ENCODE measurements around the gene SPATA31C1.

Gene SPATA31C1

DNA sequence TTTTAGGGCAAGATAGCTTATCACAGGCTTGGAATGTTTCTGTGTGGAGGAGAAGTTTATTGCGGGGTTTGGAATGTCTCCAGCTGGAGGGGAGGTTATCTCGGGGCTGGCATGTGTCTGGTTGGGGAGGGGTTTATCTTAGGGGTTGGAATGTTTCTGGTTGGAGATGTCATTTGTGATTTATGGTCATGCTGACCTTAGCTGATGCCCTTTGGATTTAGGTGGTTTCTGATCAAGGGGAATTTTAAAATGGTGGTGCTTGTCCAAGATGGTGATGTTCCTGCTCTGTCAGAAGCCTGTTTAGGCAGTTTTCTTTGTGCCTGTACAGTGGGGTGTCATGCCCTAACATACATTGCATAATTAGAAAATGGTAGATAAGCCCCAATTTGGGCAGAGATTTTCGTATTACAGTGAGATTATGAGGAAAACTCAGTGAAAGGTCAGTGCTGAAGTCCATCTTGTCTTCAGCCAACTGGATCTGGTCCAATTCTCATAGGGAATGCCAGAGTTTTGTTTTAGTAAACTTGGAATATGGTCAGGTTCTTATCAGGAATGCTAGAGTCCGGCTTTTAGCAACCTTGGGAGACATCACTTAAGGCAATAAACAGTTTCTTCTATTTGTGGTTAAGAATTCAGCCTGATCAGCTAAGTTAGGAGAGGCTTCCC is 42.3 kb downstream of the SPATA31C1 start:
- H3K27me3 ChIP-seq (ENCODE audit: insufficient read depth, poor library complexity, severe bottlenecking) = peaks cover 5% of the 10 kb centered on the region

GRCh38 chr9:87963770-87964169 is 46.0 kb downstream of the SPATA31C1 start:
- TF ChIP-seq POLR2AphosphoS5 (IDR thresholded peaks at IDR 0.05; ENCODE audit: low read depth) = no peak
- TF ChIP-seq, protein P1, sequence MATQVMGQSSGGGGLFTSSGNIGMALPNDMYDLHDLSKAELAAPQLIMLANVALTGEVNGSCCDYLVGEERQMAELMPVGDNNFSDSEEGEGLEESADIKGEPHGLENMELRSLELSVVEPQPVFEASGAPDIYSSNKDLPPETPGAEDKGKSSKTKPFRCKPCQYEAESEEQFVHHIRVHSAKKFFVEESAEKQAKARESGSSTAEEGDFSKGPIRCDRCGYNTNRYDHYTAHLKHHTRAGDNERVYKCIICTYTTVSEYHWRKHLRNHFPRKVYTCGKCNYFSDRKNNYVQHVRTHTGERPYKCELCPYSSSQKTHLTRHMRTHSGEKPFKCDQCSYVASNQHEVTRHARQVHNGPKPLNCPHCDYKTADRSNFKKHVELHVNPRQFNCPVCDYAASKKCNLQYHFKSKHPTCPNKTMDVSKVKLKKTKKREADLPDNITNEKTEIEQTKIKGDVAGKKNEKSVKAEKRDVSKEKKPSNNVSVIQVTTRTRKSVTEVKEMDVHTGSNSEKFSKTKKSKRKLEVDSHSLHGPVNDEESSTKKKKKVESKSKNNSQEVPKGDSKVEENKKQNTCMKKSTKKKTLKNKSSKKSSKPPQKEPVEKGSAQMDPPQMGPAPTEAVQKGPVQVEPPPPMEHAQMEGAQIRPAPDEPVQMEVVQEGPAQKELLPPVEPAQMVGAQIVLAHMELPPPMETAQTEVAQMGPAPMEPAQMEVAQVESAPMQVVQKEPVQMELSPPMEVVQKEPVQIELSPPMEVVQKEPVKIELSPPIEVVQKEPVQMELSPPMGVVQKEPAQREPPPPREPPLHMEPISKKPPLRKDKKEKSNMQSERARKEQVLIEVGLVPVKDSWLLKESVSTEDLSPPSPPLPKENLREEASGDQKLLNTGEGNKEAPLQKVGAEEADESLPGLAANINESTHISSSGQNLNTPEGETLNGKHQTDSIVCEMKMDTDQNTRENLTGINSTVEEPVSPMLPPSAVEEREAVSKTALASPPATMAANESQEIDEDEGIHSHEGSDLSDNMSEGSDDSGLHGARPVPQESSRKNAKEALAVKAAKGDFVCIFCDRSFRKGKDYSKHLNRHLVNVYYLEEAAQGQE (IDR thresholded peaks at IDR 0.05; ENCODE audit: insufficient replicate concordance, low read depth) = no peak
- no peak for TF ChIP-seq SPI1 (IDR thresholded peaks at IDR 0.05; ENCODE audit: borderline replicate concordance, low read depth)
- no peak overlapping the region for H3K4me3 ChIP-seq (replicated peaks; ENCODE audit: insufficient read depth, low read length)
- H3K27ac ChIP-seq (replicated peaks) = no peak overlapping the region
- no peak for DNase-seq (ENCODE audit: low read depth in 1 of 2, low spot score in 1 of 2)
- H3K27me3 ChIP-seq (ENCODE audit: insufficient read depth, poor library complexity, severe bottlenecking) = no peaks in the 10 kb centered on the region

More for the DNA sequence above, 42.3 kb downstream of the SPATA31C1 start:
- no peak overlapping the region for H3K27ac ChIP-seq (replicated peaks)
- TF ChIP-seq SPI1 (IDR thresholded peaks at IDR 0.05; ENCODE audit: borderline replicate concordance, low read depth) = no peak
- no peak for TF ChIP-seq GABPA (IDR thresholded peaks at IDR 0.05; ENCODE audit: low read depth)
- TF ChIP-seq, protein P2, sequence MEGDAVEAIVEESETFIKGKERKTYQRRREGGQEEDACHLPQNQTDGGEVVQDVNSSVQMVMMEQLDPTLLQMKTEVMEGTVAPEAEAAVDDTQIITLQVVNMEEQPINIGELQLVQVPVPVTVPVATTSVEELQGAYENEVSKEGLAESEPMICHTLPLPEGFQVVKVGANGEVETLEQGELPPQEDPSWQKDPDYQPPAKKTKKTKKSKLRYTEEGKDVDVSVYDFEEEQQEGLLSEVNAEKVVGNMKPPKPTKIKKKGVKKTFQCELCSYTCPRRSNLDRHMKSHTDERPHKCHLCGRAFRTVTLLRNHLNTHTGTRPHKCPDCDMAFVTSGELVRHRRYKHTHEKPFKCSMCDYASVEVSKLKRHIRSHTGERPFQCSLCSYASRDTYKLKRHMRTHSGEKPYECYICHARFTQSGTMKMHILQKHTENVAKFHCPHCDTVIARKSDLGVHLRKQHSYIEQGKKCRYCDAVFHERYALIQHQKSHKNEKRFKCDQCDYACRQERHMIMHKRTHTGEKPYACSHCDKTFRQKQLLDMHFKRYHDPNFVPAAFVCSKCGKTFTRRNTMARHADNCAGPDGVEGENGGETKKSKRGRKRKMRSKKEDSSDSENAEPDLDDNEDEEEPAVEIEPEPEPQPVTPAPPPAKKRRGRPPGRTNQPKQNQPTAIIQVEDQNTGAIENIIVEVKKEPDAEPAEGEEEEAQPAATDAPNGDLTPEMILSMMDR (IDR thresholded peaks at IDR 0.05; ENCODE audit: insufficient read depth, low read length) = no peak
- no peak for TF ChIP-seq POLR2AphosphoS5 (IDR thresholded peaks at IDR 0.05; ENCODE audit: low read depth)
- TF ChIP-seq, protein P1 (IDR thresholded peaks at IDR 0.05; ENCODE audit: insufficient replicate concordance, low read depth) = no peak
- no peak for DNase-seq (ENCODE audit: low read depth in 1 of 2, low spot score in 1 of 2)
- H3K4me3 ChIP-seq (replicated peaks; ENCODE audit: insufficient read depth, low read length) = no peak overlapping the region

DNA sequence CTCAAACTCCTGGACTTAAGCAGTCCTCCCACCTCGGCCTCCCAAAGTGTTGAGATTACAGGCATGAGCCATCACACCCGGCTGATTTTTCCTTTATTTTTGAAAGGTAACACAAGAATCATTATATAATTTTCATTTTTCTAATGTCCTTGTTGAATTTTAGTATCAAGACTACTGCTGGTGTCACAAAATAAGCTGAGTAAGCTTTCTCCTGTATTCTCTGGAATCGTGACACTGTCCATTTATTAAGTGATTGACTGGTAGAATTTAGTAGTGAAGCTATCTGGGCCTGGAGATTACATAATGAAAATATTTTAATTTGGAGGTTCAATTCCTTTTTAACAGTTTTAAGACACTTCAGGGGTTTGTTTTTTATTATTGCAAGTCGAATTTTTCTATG is 47.1 kb downstream of the SPATA31C1 start:
- DNase-seq (ENCODE audit: low read depth in 1 of 2, low spot score in 1 of 2) = no peak
- Histone ChIP-seq H3K4me3 (replicated peaks; ENCODE audit: insufficient read depth, low read length) (no peak overlapping the region), H3K27ac (replicated peaks) (no peak overlapping the region), H3K27me3 (ENCODE audit: insufficient read depth, poor library complexity, severe bottlenecking) (no peaks in the 10 kb centered on the region)
- TF ChIP-seq SPI1 (IDR thresholded peaks at IDR 0.05; ENCODE audit: borderline replicate concordance, low read depth) (no peak), POLR2AphosphoS5 (IDR thresholded peaks at IDR 0.05; ENCODE audit: low read depth) (no peak), GABPA (IDR thresholded peaks at IDR 0.05; ENCODE audit: low read depth) (no peak)
- TF ChIP-seq, protein P2 (IDR thresholded peaks at IDR 0.05; ENCODE audit: insufficient read depth, low read length) = no peak
- TF ChIP-seq, protein P1 (IDR thresholded peaks at IDR 0.05; ENCODE audit: insufficient replicate concordance, low read depth) = no peak
